GM18507 (cell line): ENCODE data around the gene KIF14.
"Not testable (repeated sequence)": the region's sequence is repeated elsewhere in the genome, so short reads cannot be mapped to it uniquely, and the experiment has no call there.

ENCODE experiments used
- DNase-seq: peaks from one replicate; pipeline ENCODE4 v3.0.0; 2011; ENCODE audit warnings: low read depth; ENCODE audit not compliant: insufficient read length; ENCODE audit errors: extremely low spot score
- FAIRE-seq: peaks from 2 replicates; lab custom pipeline; 2011; peaks lifted over from hg19 to GRCh38; lab: Jason Lieb, UNC

KIF14 gene

GRCh38 chr1:200550367-200550766 lies 70.2 kb downstream of the KIF14 start:
- FAIRE-seq: no peak
- no peak for DNase-seq

GRCh38 chr1:200547386-200547785 lies 73.2 kb downstream of the KIF14 start:
- DNase-seq (no peak), FAIRE-seq (no peak)

- FAIRE-seq (no peak), DNase-seq (no peak)
Measured at GRCh38 chr1:200546577-200546976, 74.0 kb downstream of the KIF14 start.

- no peak for DNase-seq
Measured at GRCh38 chr1:200542162-200542561, 78.4 kb downstream of the KIF14 start.

GRCh38 chr1:200540281-200540680 lies 80.3 kb downstream of the KIF14 start:
- FAIRE-seq (no peak), DNase-seq (no peak)

More at GRCh38 chr1:200542162-200542561, 78.4 kb downstream of the KIF14 start:
- no peak for FAIRE-seq

GRCh38 chr1:200538179-200538578 lies 82.4 kb downstream of the KIF14 start:
- DNase-seq: no peak
- FAIRE-seq: no peak

GRCh38 chr1:200535605-200536004 lies 84.9 kb downstream of the KIF14 start:
- no peak for FAIRE-seq
- DNase-seq: peak; percentile 29

GRCh38 chr1:200530623-200531261 lies 89.8 kb downstream of the KIF14 start:
- no peak for DNase-seq
- FAIRE-seq: no peak

- no peak for FAIRE-seq
- no peak for DNase-seq
Measured at GRCh38 chr1:200528858-200529606, 91.5 kb downstream of the KIF14 start.

GRCh38 chr1:200527670-200528069 lies 92.9 kb downstream of the KIF14 start:
- no peak for FAIRE-seq
- no peak for DNase-seq

GRCh38 chr1:200526709-200527612 lies 93.6 kb downstream of the KIF14 start:
- DNase-seq (no peak), FAIRE-seq (peak; percentile 31)

- FAIRE-seq (no peak), DNase-seq (no peak)
Measured at GRCh38 chr1:200525090-200525987, 95.2 kb downstream of the KIF14 start.

GRCh38 chr1:200524551-200524950 lies 96.0 kb downstream of the KIF14 start:
- not testable (repeated sequence) for FAIRE-seq, DNase-seq

- FAIRE-seq: no peak
- DNase-seq: no peak
Measured at GRCh38 chr1:200524092-200524491, 96.5 kb downstream of the KIF14 start.

- no peak for DNase-seq
- FAIRE-seq: no peak
Measured at GRCh38 chr1:200520735-200521134, 99.8 kb downstream of the KIF14 start.

- no peak for FAIRE-seq
- DNase-seq: no peak
Measured at GRCh38 chr1:200518524-200518923, 102.0 kb downstream of the KIF14 start.

- FAIRE-seq: no peak
- DNase-seq: no peak
Measured at GRCh38 chr1:200512191-200512590, 108.4 kb downstream of the KIF14 start.

GRCh38 chr1:200510228-200510623 lies 110.3 kb downstream of the KIF14 start:
- DNase-seq: peak; percentile 50
- peak; percentile 86 for FAIRE-seq

GRCh38 chr1:200506471-200506870 lies 114.1 kb downstream of the KIF14 start:
- DNase-seq (no peak), FAIRE-seq (no peak)
